ENCODE results near the gene GSK3B.

The GSK3B gene

GRCh38 chr3:119858957-119859356 is 235.3 kb downstream of the GSK3B start:
- no peak overlapping the region for H3K9ac ChIP-seq (ENCODE audit: low read length)
- no peaks in the 10 kb centered on the region for H3K9me3 ChIP-seq (replicated peaks; ENCODE audit: insufficient read depth, low read length)
- no peak overlapping the region for H3K4me3 ChIP-seq (ENCODE audit: low read length)
- H4K20me1 ChIP-seq (ENCODE audit: insufficient read depth, low read length) = no peaks in the 10 kb centered on the region
- TF ChIP-seq CTCF (IDR thresholded peaks at IDR 0.05; ENCODE audit: low read length) (no peak), EZH2 (optimal IDR thresholded peaks at IDR 0.05; ENCODE audit: low read depth, low read length) (no peak), EZH2phosphoT487 (IDR thresholded peaks at IDR 0.05; ENCODE audit: low read length) (no peak)
- H3K9me2 ChIP-seq (replicated peaks; ENCODE audit: insufficient read depth, low read length) = no peaks in the 10 kb centered on the region
- H3K4me2 ChIP-seq (ENCODE audit: low read depth, low read length) = no peak overlapping the region
- H3K27me3 ChIP-seq (replicated peaks; ENCODE audit: insufficient read depth, low read length) = no peaks in the 10 kb centered on the region
- no peaks in the 10 kb centered on the region for H3K79me2 ChIP-seq (ENCODE audit: low read length)
- no peak overlapping the region for H3K27ac ChIP-seq (ENCODE audit: low read length)
- no peak overlapping the region for H2AFZ ChIP-seq (ENCODE audit: low read length)
- no peaks in the 10 kb centered on the region for H3F3A ChIP-seq (ENCODE audit: insufficient read depth, low read length)
- no peak for DNase-seq
- peaks cover 9% of the 10 kb centered on the region for H3K36me3 ChIP-seq (replicated peaks; ENCODE audit: insufficient read depth, low read length)
- H3K4me1 ChIP-seq (ENCODE audit: low read length) = no peaks in the 10 kb centered on the region

DNA sequence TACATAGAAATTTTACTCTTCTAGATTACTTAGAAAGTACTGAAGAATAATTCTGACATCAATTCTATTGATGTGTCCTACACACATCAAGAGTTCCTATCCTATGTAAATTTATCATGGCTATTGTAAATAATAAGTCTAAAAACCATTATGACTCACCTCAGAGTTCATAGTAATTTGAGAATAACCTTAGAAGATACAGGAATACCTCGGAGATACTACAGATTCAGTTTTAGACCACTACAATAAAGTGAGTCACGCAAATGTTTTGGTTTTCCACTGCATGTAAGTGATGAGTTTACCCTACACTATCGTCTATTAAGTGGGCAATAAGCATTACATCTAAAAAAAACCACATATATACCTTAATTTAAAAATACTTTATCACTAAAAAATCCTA is 237.6 kb downstream of the GSK3B start:
- Histone ChIP-seq H3K9ac (ENCODE audit: low read length) (no peak overlapping the region), H3K27me3 (replicated peaks; ENCODE audit: insufficient read depth, low read length) (no peaks in the 10 kb centered on the region), H3K36me3 (replicated peaks; ENCODE audit: insufficient read depth, low read length) (no peaks in the 10 kb centered on the region; the same call in 1 of the 2 replicates), H3K4me1 (ENCODE audit: low read length) (no peaks in the 10 kb centered on the region), H3F3A (ENCODE audit: insufficient read depth, low read length) (no peaks in the 10 kb centered on the region), H3K9me2 (replicated peaks; ENCODE audit: insufficient read depth, low read length) (no peaks in the 10 kb centered on the region), H3K4me3 (ENCODE audit: low read length) (no peak overlapping the region), H3K27ac (ENCODE audit: low read length) (no peak overlapping the region), H3K4me2 (ENCODE audit: low read depth, low read length) (no peak overlapping the region), H4K20me1 (ENCODE audit: insufficient read depth, low read length) (no peaks in the 10 kb centered on the region), H3K9me3 (replicated peaks; ENCODE audit: insufficient read depth, low read length) (no peaks in the 10 kb centered on the region), H2AFZ (ENCODE audit: low read length) (no peak overlapping the region), H3K79me2 (ENCODE audit: low read length) (no peaks in the 10 kb centered on the region)
- TF ChIP-seq EZH2 (optimal IDR thresholded peaks at IDR 0.05; ENCODE audit: low read depth, low read length) (no peak), CTCF (IDR thresholded peaks at IDR 0.05; ENCODE audit: low read length) (no peak), EZH2phosphoT487 (IDR thresholded peaks at IDR 0.05; ENCODE audit: low read length) (no peak)
- DNase-seq = no peak

GRCh38 chr3:119849126-119849525 is 245.1 kb downstream of the GSK3B start:
- H3K9me3 ChIP-seq (replicated peaks; ENCODE audit: insufficient read depth, low read length) = no peaks in the 10 kb centered on the region

More at GRCh38 chr3:119849126-119849525, 245.1 kb downstream of the GSK3B start:
- Histone ChIP-seq H2AFZ (ENCODE audit: low read length) (no peak overlapping the region), H3F3A (ENCODE audit: insufficient read depth, low read length) (no peaks in the 10 kb centered on the region), H3K27me3 (replicated peaks; ENCODE audit: insufficient read depth, low read length) (no peaks in the 10 kb centered on the region), H3K4me3 (ENCODE audit: low read length) (no peak overlapping the region), H3K4me2 (ENCODE audit: low read depth, low read length) (no peak overlapping the region), H3K36me3 (replicated peaks; ENCODE audit: insufficient read depth, low read length) (no peaks in the 10 kb centered on the region; the same call in 1 of the 2 replicates), H3K4me1 (ENCODE audit: low read length) (no peaks in the 10 kb centered on the region), H3K9ac (ENCODE audit: low read length) (no peak overlapping the region), H3K79me2 (ENCODE audit: low read length) (no peaks in the 10 kb centered on the region), H3K9me2 (replicated peaks; ENCODE audit: insufficient read depth, low read length) (no peaks in the 10 kb centered on the region), H3K27ac (ENCODE audit: low read length) (no peak overlapping the region), H4K20me1 (ENCODE audit: insufficient read depth, low read length) (no peaks in the 10 kb centered on the region)
- no peak for DNase-seq
- TF ChIP-seq EZH2 (optimal IDR thresholded peaks at IDR 0.05; ENCODE audit: low read depth, low read length) = no peak
- no peak for TF ChIP-seq CTCF (IDR thresholded peaks at IDR 0.05; ENCODE audit: low read length)
- TF ChIP-seq EZH2phosphoT487 (IDR thresholded peaks at IDR 0.05; ENCODE audit: low read length) = no peak
